Hindlimb muscle (tissue), 1 donor: ENCODE measurements around the gene POLR3E. TPM values are rescaled to one million over a fixed set of nuclear protein-coding genes. Genes with fewer than 3 reads are reported as not detected.

Experiments used
- DNase-seq: peaks from one replicate; pipeline ENCODE4 v3.0.0-alpha.2; 2013
- polyA plus RNA-seq: library from polyadenylated mRNA; unstranded; fragments of 120-200 nt; gene quantifications from one replicate; pipeline ENCODE4 v1.2.1, GENCODE V29; 2013; ENCODE audit not compliant: insufficient read length

The POLR3E gene
- polyA plus RNA-seq, 1 donor: 42.5 TPM

GRCh38 chr16:22317001-22317530, 19.9 kb downstream of the POLR3E start:
- DNase-seq: no peak

GRCh38 chr16:22317625-22318024, 20.4 kb downstream of the POLR3E start:
- no peak for DNase-seq

GRCh38 chr16:22318690-22319358, 21.6 kb downstream of the POLR3E start:
- no peak for DNase-seq

GRCh38 chr16:22320572-22321339, 23.5 kb downstream of the POLR3E start:
- DNase-seq: no peak

GRCh38 chr16:22321340-22322001, 24.3 kb downstream of the POLR3E start:
- peak; percentile 65 for DNase-seq

- no peak for DNase-seq
These were observed 24.8 kb downstream of the POLR3E start for GRCh38 chr16:22322021-22322471.

- DNase-seq: no peak
These were observed 25.5 kb downstream of the POLR3E start for GRCh38 chr16:22322741-22323140.

GRCh38 chr16:22323173-22323958, 26.2 kb downstream of the POLR3E start:
- DNase-seq: no peak

GRCh38 chr16:22323959-22324786, 27.0 kb downstream of the POLR3E start:
- DNase-seq: no peak

GRCh38 chr16:22324787-22325597, 27.8 kb downstream of the POLR3E start:
- no peak for DNase-seq

- no peak for DNase-seq
These were observed 28.6 kb downstream of the POLR3E start for GRCh38 chr16:22325598-22326368.

GRCh38 chr16:22326369-22326652, 29.1 kb downstream of the POLR3E start:
- DNase-seq: no peak

GRCh38 chr16:22326771-22327445, 29.7 kb downstream of the POLR3E start:
- DNase-seq: no peak

GRCh38 chr16:22327446-22327775, 30.2 kb downstream of the POLR3E start:
- DNase-seq: no peak

GRCh38 chr16:22328081-22328725, 31.0 kb downstream of the POLR3E start:
- no peak for DNase-seq

- DNase-seq: no peak
These were observed 32.0 kb downstream of the POLR3E start for GRCh38 chr16:22329199-22329695.

GRCh38 chr16:22330326-22330725, 33.1 kb downstream of the POLR3E start:
- no peak for DNase-seq

- no peak for DNase-seq
These were observed 36.3 kb downstream of the POLR3E start for GRCh38 chr16:22333457-22333994.
